GM23338 (cell line): ENCODE results near the gene MYH15.

Experiments used
- CREB1 ChIP-seq: fragments of 250-450 bp; sonication (Bioruptor Pico); IDR thresholded peaks from 2 replicates; pipeline ENCODE4 v1.5.0; 2020; ENCODE audit warnings: low read depth, mild to moderate bottlenecking, moderate library complexity
- EZH2 ChIP-seq: fragments of 200-600 bp; sonication (generic); IDR thresholded peaks from one replicate; pipeline ENCODE4 v1.8.0; 2017; ENCODE audit warnings: antibody characterized with exemption, mild to moderate bottlenecking, low read depth; ENCODE audit not compliant: unreplicated experiment
- EZH2phosphoT487 ChIP-seq: fragments of 200-600 bp; sonication (generic); IDR thresholded peaks from one replicate; pipeline ENCODE4 v1.8.1; 2018; ENCODE audit warnings: antibody characterized with exemption; ENCODE audit not compliant: unreplicated experiment
- JUNB ChIP-seq: IDR thresholded peaks from one replicate; pipeline ENCODE4 v1.6.1; 2016; ENCODE audit warnings: antibody characterized with exemption; ENCODE audit not compliant: unreplicated experiment
- POLR2AphosphoS5 ChIP-seq: IDR thresholded peaks from 2 replicates; pipeline ENCODE4 v1.6.1; 2016; ENCODE audit warnings: antibody characterized with exemption, low read depth
- STAT1 ChIP-seq: IDR thresholded peaks from one replicate; pipeline ENCODE4 v1.6.1; 2016; ENCODE audit warnings: antibody characterized with exemption; ENCODE audit not compliant: unreplicated experiment
- ZNF331 ChIP-seq: fragments of 250-450 bp; sonication (Bioruptor Pico); IDR thresholded peaks from 2 replicates; pipeline ENCODE4 v1.5.0; 2020; ENCODE audit warnings: low read depth, mild to moderate bottlenecking, moderate library complexity
- TF ChIP-seq, protein P1 (sequence below), 2 experiments: fragments of 200-600 bp in 1 of 2; sonication (generic) in 1 of 2; conservative IDR thresholded peaks; 2 replicates each; pipeline versions ENCODE4 v1.5.1 to v1.6.1; 2016 to 2017; ENCODE audit warnings: antibody characterized with exemption in 2 of 2, low read depth in 2 of 2, mild to moderate bottlenecking in 2 of 2, moderate library complexity in 1 of 2
- TF ChIP-seq, protein P2 (sequence below): IDR thresholded peaks from one replicate; pipeline ENCODE4 v1.6.1; 2018; ENCODE audit warnings: antibody characterized with exemption; ENCODE audit not compliant: unreplicated experiment
- TF ChIP-seq, protein P3 (sequence below): IDR thresholded peaks from 2 replicates; pipeline ENCODE4 v1.6.1; 2016; ENCODE audit warnings: antibody characterized with exemption

- no peak for TF ChIP-seq EZH2phosphoT487
- TF ChIP-seq, protein P1, sequence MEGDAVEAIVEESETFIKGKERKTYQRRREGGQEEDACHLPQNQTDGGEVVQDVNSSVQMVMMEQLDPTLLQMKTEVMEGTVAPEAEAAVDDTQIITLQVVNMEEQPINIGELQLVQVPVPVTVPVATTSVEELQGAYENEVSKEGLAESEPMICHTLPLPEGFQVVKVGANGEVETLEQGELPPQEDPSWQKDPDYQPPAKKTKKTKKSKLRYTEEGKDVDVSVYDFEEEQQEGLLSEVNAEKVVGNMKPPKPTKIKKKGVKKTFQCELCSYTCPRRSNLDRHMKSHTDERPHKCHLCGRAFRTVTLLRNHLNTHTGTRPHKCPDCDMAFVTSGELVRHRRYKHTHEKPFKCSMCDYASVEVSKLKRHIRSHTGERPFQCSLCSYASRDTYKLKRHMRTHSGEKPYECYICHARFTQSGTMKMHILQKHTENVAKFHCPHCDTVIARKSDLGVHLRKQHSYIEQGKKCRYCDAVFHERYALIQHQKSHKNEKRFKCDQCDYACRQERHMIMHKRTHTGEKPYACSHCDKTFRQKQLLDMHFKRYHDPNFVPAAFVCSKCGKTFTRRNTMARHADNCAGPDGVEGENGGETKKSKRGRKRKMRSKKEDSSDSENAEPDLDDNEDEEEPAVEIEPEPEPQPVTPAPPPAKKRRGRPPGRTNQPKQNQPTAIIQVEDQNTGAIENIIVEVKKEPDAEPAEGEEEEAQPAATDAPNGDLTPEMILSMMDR (conservative IDR thresholded peaks at IDR 0.05; ENCODE audit: low read depth in 2 of 2), result no peak
- TF ChIP-seq POLR2AphosphoS5, result no peak
- TF ChIP-seq ZNF331 (CRISPR knock-in tag), result no peak
- no peak for TF ChIP-seq EZH2
- TF ChIP-seq, protein P2, sequence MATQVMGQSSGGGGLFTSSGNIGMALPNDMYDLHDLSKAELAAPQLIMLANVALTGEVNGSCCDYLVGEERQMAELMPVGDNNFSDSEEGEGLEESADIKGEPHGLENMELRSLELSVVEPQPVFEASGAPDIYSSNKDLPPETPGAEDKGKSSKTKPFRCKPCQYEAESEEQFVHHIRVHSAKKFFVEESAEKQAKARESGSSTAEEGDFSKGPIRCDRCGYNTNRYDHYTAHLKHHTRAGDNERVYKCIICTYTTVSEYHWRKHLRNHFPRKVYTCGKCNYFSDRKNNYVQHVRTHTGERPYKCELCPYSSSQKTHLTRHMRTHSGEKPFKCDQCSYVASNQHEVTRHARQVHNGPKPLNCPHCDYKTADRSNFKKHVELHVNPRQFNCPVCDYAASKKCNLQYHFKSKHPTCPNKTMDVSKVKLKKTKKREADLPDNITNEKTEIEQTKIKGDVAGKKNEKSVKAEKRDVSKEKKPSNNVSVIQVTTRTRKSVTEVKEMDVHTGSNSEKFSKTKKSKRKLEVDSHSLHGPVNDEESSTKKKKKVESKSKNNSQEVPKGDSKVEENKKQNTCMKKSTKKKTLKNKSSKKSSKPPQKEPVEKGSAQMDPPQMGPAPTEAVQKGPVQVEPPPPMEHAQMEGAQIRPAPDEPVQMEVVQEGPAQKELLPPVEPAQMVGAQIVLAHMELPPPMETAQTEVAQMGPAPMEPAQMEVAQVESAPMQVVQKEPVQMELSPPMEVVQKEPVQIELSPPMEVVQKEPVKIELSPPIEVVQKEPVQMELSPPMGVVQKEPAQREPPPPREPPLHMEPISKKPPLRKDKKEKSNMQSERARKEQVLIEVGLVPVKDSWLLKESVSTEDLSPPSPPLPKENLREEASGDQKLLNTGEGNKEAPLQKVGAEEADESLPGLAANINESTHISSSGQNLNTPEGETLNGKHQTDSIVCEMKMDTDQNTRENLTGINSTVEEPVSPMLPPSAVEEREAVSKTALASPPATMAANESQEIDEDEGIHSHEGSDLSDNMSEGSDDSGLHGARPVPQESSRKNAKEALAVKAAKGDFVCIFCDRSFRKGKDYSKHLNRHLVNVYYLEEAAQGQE, result no peak
- TF ChIP-seq CREB1 (CRISPR knock-in tag), result no peak
- TF ChIP-seq STAT1, result no peak
- TF ChIP-seq, protein P3, sequence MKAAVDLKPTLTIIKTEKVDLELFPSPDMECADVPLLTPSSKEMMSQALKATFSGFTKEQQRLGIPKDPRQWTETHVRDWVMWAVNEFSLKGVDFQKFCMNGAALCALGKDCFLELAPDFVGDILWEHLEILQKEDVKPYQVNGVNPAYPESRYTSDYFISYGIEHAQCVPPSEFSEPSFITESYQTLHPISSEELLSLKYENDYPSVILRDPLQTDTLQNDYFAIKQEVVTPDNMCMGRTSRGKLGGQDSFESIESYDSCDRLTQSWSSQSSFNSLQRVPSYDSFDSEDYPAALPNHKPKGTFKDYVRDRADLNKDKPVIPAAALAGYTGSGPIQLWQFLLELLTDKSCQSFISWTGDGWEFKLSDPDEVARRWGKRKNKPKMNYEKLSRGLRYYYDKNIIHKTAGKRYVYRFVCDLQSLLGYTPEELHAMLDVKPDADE, result no peak
- no peak for TF ChIP-seq JUNB
Measured at GRCh38 chr3:108331792-108332191, 178.6 kb downstream of the MYH15 start.
